ENCODE results near the gene MYRIP.
"Not testable (repeated sequence)": the region's sequence is repeated elsewhere in the genome, so short reads cannot be mapped to it uniquely, and the experiment has no call there.

MYRIP gene

DNA sequence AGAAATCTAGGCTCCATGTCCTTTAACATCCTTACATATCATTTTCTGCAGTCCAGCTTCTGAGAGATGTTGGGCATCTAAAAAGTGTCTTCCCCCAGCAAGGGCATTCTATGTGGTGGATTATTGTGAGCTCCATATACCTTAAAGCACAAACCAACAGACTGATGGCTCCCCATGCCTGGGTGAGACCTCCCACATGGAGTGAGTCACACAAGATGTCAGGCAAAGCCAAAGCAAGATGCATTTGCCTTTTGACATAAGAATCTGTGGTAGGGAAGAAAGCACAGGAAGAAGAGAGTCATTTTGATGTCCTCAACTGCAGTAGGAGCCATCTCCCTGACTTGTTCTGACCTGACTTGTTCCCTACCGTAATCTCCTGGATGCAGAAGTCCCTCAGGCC, 261.4 kb downstream of the MYRIP start:
- no peak for DNase-seq (ENCODE audit: low spot score)
- no peak overlapping the region for H3K18ac ChIP-seq (ENCODE audit: low read length)
- H3K4me3 ChIP-seq (ENCODE audit: low read length in 2 of 2), result no peak overlapping the region
- H3K36me3 ChIP-seq (replicated peaks in 1 of 2; ENCODE audit: control insufficient read depth in 2 of 2, insufficient read depth in 2 of 2, low read length in 2 of 2), result no peaks in the 10 kb centered on the region
- H2BK15ac ChIP-seq (ENCODE audit: low read length), result no peak overlapping the region
- no peak overlapping the region for H3K14ac ChIP-seq (ENCODE audit: low read length)
- H3K4me2 ChIP-seq (ENCODE audit: insufficient read depth, low read length, poor library complexity, severe bottlenecking), result no peak overlapping the region
- H3K27ac ChIP-seq (replicated peaks; ENCODE audit: low read length), result no peak overlapping the region
- H3K79me1 ChIP-seq (ENCODE audit: low read depth, low read length), result no peaks in the 10 kb centered on the region
- H3K4me1 ChIP-seq (ENCODE audit: control insufficient read depth in 2 of 2, insufficient read depth in 1 of 2, low read depth in 1 of 2, low read length in 2 of 2), result no peaks in the 10 kb centered on the region
- H3K4ac ChIP-seq (ENCODE audit: low read length), result no peak overlapping the region
- H2BK12ac ChIP-seq (ENCODE audit: low read length), result no peak overlapping the region
- H2BK120ac ChIP-seq (ENCODE audit: low read depth, low read length), result no peak overlapping the region
- H4K8ac ChIP-seq (ENCODE audit: low read depth, low read length), result no peak overlapping the region
- H3K23ac ChIP-seq (ENCODE audit: low read depth, low read length, poor library complexity), result no peak overlapping the region
- no CpG with 5 or more reads among the region's 1 CpG for WGBS, 2 donors (ENCODE audit: extremely low coverage in 2 of 2, insufficient read length in 2 of 2, insufficient replicate concordance in 1 of 2)
- H2AK5ac ChIP-seq (ENCODE audit: low read depth, low read length), result no peak overlapping the region
- H3K9ac ChIP-seq (ENCODE audit: low read depth, low read length, poor library complexity), result no peak overlapping the region
- no peaks in the 10 kb centered on the region for H3K27me3 ChIP-seq (ENCODE audit: control insufficient read depth in 3 of 3, insufficient read depth in 3 of 3, low read depth in 1 of 3, low read length in 3 of 3)
- no peak overlapping the region for H4K91ac ChIP-seq (ENCODE audit: low read depth, low read length, poor library complexity)
- no peak overlapping the region for H2AFZ ChIP-seq (ENCODE audit: low read length)
- H2BK5ac ChIP-seq (ENCODE audit: low read length), result no peak overlapping the region
- H3K9me3 ChIP-seq (replicated peaks in 1 of 2; ENCODE audit: control insufficient read depth in 2 of 2, insufficient read depth in 1 of 2, low read depth in 1 of 2, low read length in 2 of 2), result no peaks in the 10 kb centered on the region

DNA sequence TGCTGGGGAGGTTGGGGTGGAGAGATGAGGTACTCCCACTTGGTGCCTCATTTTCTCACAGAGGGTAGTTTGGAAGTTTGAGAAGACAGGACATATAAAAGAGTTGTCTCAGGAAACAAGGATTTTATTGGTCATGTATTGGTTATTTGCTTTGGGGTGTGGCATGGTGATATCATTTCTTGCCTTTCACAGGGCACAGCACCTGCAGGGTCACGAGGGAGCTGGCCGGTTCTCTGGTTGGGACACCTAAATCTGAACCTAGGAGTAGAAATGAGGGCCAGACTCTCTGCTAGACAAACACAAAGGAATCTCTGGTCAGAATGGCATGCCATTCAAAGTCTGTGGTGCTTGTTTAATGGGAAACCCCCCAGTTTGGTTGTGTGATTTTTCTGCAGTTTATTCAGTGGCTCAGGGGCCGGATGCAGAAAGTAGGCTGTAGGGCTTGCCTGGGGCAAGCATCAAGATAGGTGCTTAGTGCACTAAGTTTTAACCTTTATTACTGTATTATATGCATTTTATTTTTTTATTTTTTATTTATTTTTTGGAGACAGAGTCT, 262.4 kb downstream of the MYRIP start:
- no peak overlapping the region for H2AK5ac ChIP-seq (ENCODE audit: low read depth, low read length)
- H3K9me3 ChIP-seq (replicated peaks in 1 of 2; ENCODE audit: control insufficient read depth in 2 of 2, insufficient read depth in 1 of 2, low read depth in 1 of 2, low read length in 2 of 2), result no peaks in the 10 kb centered on the region
- H3K79me1 ChIP-seq (ENCODE audit: low read depth, low read length), result no peaks in the 10 kb centered on the region
- no peak overlapping the region for H4K8ac ChIP-seq (ENCODE audit: low read depth, low read length)
- H3K27ac ChIP-seq (replicated peaks; ENCODE audit: low read length), result no peak overlapping the region
- WGBS, 2 donors (ENCODE audit: extremely low coverage in 2 of 2, insufficient read length in 2 of 2, insufficient replicate concordance in 1 of 2), result no CpG with 5 or more reads among the region's 3 CpGs
- H2BK15ac ChIP-seq (ENCODE audit: low read length), result no peak overlapping the region
- no peak overlapping the region for H3K14ac ChIP-seq (ENCODE audit: low read length)
- no peak overlapping the region for H2BK12ac ChIP-seq (ENCODE audit: low read length)
- H3K36me3 ChIP-seq (replicated peaks in 1 of 2; ENCODE audit: control insufficient read depth in 2 of 2, insufficient read depth in 2 of 2, low read length in 2 of 2), result no peaks in the 10 kb centered on the region
- H3K9ac ChIP-seq (ENCODE audit: low read depth, low read length, poor library complexity), result no peak overlapping the region
- H3K18ac ChIP-seq (ENCODE audit: low read length), result no peak overlapping the region
- no peaks in the 10 kb centered on the region for H3K27me3 ChIP-seq (ENCODE audit: control insufficient read depth in 3 of 3, insufficient read depth in 3 of 3, low read depth in 1 of 3, low read length in 3 of 3)
- H3K4ac ChIP-seq (ENCODE audit: low read length), result no peak overlapping the region
- H2BK5ac ChIP-seq (ENCODE audit: low read length), result no peak overlapping the region
- no peak for DNase-seq (ENCODE audit: low spot score)
- no peak overlapping the region for H3K23ac ChIP-seq (ENCODE audit: low read depth, low read length, poor library complexity)
- H3K4me1 ChIP-seq (ENCODE audit: control insufficient read depth in 2 of 2, insufficient read depth in 1 of 2, low read depth in 1 of 2, low read length in 2 of 2), result no peaks in the 10 kb centered on the region
- H2BK120ac ChIP-seq (ENCODE audit: low read depth, low read length), result no peak overlapping the region
- no peak overlapping the region for H3K4me3 ChIP-seq (ENCODE audit: low read length in 2 of 2)
- H2AFZ ChIP-seq (ENCODE audit: low read length), result no peak overlapping the region
- no peak overlapping the region for H3K4me2 ChIP-seq (ENCODE audit: insufficient read depth, low read length, poor library complexity, severe bottlenecking)
- H4K91ac ChIP-seq (ENCODE audit: low read depth, low read length, poor library complexity), result no peak overlapping the region

- Histone ChIP-seq H3K79me1 (ENCODE audit: low read depth, low read length) (no peaks in the 10 kb centered on the region), H4K8ac (ENCODE audit: low read depth, low read length) (no peak overlapping the region), H4K91ac (ENCODE audit: low read depth, low read length, poor library complexity) (no peak overlapping the region), H3K36me3 (replicated peaks in 1 of 2; ENCODE audit: control insufficient read depth in 2 of 2, insufficient read depth in 2 of 2, low read length in 2 of 2) (no peaks in the 10 kb centered on the region), H3K27me3 (ENCODE audit: control insufficient read depth in 3 of 3, insufficient read depth in 3 of 3, low read depth in 1 of 3, low read length in 3 of 3) (no peaks in the 10 kb centered on the region), H3K27ac (replicated peaks; ENCODE audit: low read length) (no peak overlapping the region), H3K9ac (ENCODE audit: low read depth, low read length, poor library complexity) (no peak overlapping the region), H3K9me3 (replicated peaks in 1 of 2; ENCODE audit: control insufficient read depth in 2 of 2, insufficient read depth in 1 of 2, low read depth in 1 of 2, low read length in 2 of 2) (no peaks in the 10 kb centered on the region), H3K4me3 (ENCODE audit: low read length in 2 of 2) (no peak overlapping the region), H2BK15ac (ENCODE audit: low read length) (no peak overlapping the region), H3K4me1 (ENCODE audit: control insufficient read depth in 2 of 2, insufficient read depth in 1 of 2, low read depth in 1 of 2, low read length in 2 of 2) (no peaks in the 10 kb centered on the region), H2BK5ac (ENCODE audit: low read length) (no peak overlapping the region), H2BK120ac (ENCODE audit: low read depth, low read length) (no peak overlapping the region), H3K23ac (ENCODE audit: low read depth, low read length, poor library complexity) (no peak overlapping the region), H3K4ac (ENCODE audit: low read length) (no peak overlapping the region), H2AFZ (ENCODE audit: low read length) (no peak overlapping the region), H3K4me2 (ENCODE audit: insufficient read depth, low read length, poor library complexity, severe bottlenecking) (no peak overlapping the region), H2BK12ac (ENCODE audit: low read length) (no peak overlapping the region), H3K18ac (ENCODE audit: low read length) (no peak overlapping the region), H3K14ac (ENCODE audit: low read length) (no peak overlapping the region), H2AK5ac (ENCODE audit: low read depth, low read length) (no peak overlapping the region)
- no CpG with 5 or more reads among the region's 11 CpGs for WGBS, 2 donors (ENCODE audit: extremely low coverage in 2 of 2, insufficient read length in 2 of 2, insufficient replicate concordance in 1 of 2)
- no peak for DNase-seq (ENCODE audit: low spot score)
These were observed 264.1 kb downstream of the MYRIP start for GRCh38 chr3:40073310-40074007.

GRCh38 chr3:40077139-40077538, 267.7 kb downstream of the MYRIP start:
- H4K8ac ChIP-seq (ENCODE audit: low read depth, low read length); H3K4me2 ChIP-seq (ENCODE audit: insufficient read depth, low read length, poor library complexity, severe bottlenecking); H3K9ac ChIP-seq (ENCODE audit: low read depth, low read length, poor library complexity); H2BK120ac ChIP-seq (ENCODE audit: low read depth, low read length); H3K36me3 ChIP-seq (replicated peaks in 1 of 2; ENCODE audit: control insufficient read depth in 2 of 2, insufficient read depth in 2 of 2, low read length in 2 of 2); H4K91ac ChIP-seq (ENCODE audit: low read depth, low read length, poor library complexity); H2BK5ac ChIP-seq (ENCODE audit: low read length); H2BK12ac ChIP-seq (ENCODE audit: low read length); H3K79me1 ChIP-seq (ENCODE audit: low read depth, low read length); H2AFZ ChIP-seq (ENCODE audit: low read length); H3K27ac ChIP-seq (replicated peaks; ENCODE audit: low read length); H3K14ac ChIP-seq (ENCODE audit: low read length); H3K9me3 ChIP-seq (replicated peaks in 1 of 2; ENCODE audit: control insufficient read depth in 2 of 2, insufficient read depth in 1 of 2, low read depth in 1 of 2, low read length in 2 of 2); H3K4ac ChIP-seq (ENCODE audit: low read length); H2AK5ac ChIP-seq (ENCODE audit: low read depth, low read length); H3K27me3 ChIP-seq (ENCODE audit: control insufficient read depth in 3 of 3, insufficient read depth in 3 of 3, low read depth in 1 of 3, low read length in 3 of 3); H2BK15ac ChIP-seq (ENCODE audit: low read length); DNase-seq (ENCODE audit: low spot score); H3K18ac ChIP-seq (ENCODE audit: low read length); H3K4me3 ChIP-seq (ENCODE audit: low read length in 2 of 2); H3K4me1 ChIP-seq (ENCODE audit: control insufficient read depth in 2 of 2, insufficient read depth in 1 of 2, low read depth in 1 of 2, low read length in 2 of 2); H3K23ac ChIP-seq (ENCODE audit: low read depth, low read length, poor library complexity): not testable (repeated sequence)
- WGBS, 2 donors (ENCODE audit: extremely low coverage in 2 of 2, insufficient read length in 2 of 2, insufficient replicate concordance in 1 of 2), result no CpG with 5 or more reads among the region's 6 CpGs
